OCI-LY1 (cell line): ENCODE results near the gene SNRNP70.
"Not testable (repeated sequence)": the region's sequence is repeated elsewhere in the genome, so short reads cannot be mapped to it uniquely, and the experiment has no call there.

Source experiments
- CTCF ChIP-seq: fragments of 200-600 bp; sonication (generic), shearing (Covaris generic); IDR thresholded peaks from 2 replicates; pipeline ENCODE4 v1.5.1; 2017; ENCODE audit warnings: mild to moderate bottlenecking, antibody characterized with exemption, low read length, moderate library complexity, mixed read lengths
- EZH2 ChIP-seq: fragments of 200-600 bp; sonication (generic), shearing (Covaris generic); IDR thresholded peaks from 2 replicates; pipeline ENCODE4 v1.8.0; 2017; ENCODE audit warnings: borderline replicate concordance, mixed run types, mild to moderate bottlenecking, antibody characterized with exemption, low read length, moderate library complexity, mixed read lengths

DNA sequence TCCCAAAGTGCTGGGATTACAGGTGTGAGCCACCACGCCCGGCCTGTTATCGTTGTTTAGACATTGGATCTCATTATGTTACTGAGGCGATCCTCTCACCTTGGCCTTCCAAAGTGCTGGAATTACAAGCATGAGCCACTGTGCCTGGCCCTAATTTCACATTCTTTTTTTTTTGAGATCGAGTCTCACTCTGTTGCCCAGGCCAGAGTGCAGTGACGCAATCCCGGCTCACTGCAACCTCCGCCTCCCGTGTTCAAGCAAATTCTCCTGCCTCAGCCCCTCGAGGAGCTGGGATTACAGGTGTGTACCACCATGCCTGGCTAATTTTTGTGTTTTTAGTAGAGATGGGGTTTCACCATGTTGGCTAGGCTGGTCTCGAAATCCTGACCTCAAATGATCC is 38.0 kb downstream of the SNRNP70 start:
- TF ChIP-seq CTCF, EZH2: not testable (repeated sequence)
